Measurements from ENCODE around the gene SGTA. TPM values are rescaled to one million over a fixed set of nuclear protein-coding genes. Genes with fewer than 3 reads are reported as not detected.

Gene SGTA
- total and polyA plus RNA-seq, 3 experiments from 2014 or later, result 39.7 to 93.9 (median 87.8) TPM

GRCh38 chr19:2807379-2808128 lies 24.5 kb upstream of the SGTA start:
- H3K27ac ChIP-seq (ENCODE audit: low read depth, low read length), result no peak overlapping the region
- ChIA-PET POLR2A (no interaction called here), CTCF (interaction anchor here (1.0 kb wide), 1 partner anchor 10 kb away, joined by 3 read pairs; no protein-coding TSS in a partner anchor)
- no peaks in the 10 kb centered on the region for H3K36me3 ChIP-seq (ENCODE audit: insufficient read depth, low read length)
- Mint-ChIP-seq H3K4me3 (no peak overlapping the region), H3K36me3 (peaks cover 3 to 51% (median 10%) of the 10 kb centered on the region in 3 donors), H3K4me1 (peaks cover 0 to 3% (median 0%) of the 10 kb centered on the region in 3 donors), H3K9me3 (no peaks in the 10 kb centered on the region), H3K27ac (no peak overlapping the region), H3K27me3 (peaks cover 0 to 2% of the 10 kb centered on the region in 2 donors)
- H3K4me1 ChIP-seq (ENCODE audit: insufficient read depth, low read length), result no peaks in the 10 kb centered on the region
- no peak for DNase-seq
- no peaks in the 10 kb centered on the region for H3K27me3 ChIP-seq (ENCODE audit: insufficient read depth, low read length, poor library complexity, severe bottlenecking)
- no peaks in the 10 kb centered on the region for H3K9me3 ChIP-seq (ENCODE audit: low read length)
- H3K4me3 ChIP-seq (ENCODE audit: low read length), result no peak overlapping the region

GRCh38 chr19:2806736-2807378 lies 23.8 kb upstream of the SGTA start:
- Histone ChIP-seq H3K27ac (ENCODE audit: low read depth, low read length) (no peak overlapping the region), H3K4me1 (ENCODE audit: insufficient read depth, low read length) (no peaks in the 10 kb centered on the region), H3K27me3 (ENCODE audit: insufficient read depth, low read length, poor library complexity, severe bottlenecking) (no peaks in the 10 kb centered on the region), H3K4me3 (ENCODE audit: low read length) (no peak overlapping the region), H3K9me3 (ENCODE audit: low read length) (no peaks in the 10 kb centered on the region), H3K36me3 (ENCODE audit: insufficient read depth, low read length) (no peaks in the 10 kb centered on the region)
- Mint-ChIP-seq H3K36me3 (peaks cover 3 to 51% (median 12%) of the 10 kb centered on the region in 3 donors), H3K27ac (no peak overlapping the region), H3K4me3 (no peak overlapping the region), H3K4me1 (peaks cover 0 to 5% (median 0%) of the 10 kb centered on the region in 3 donors), H3K9me3 (no peaks in the 10 kb centered on the region), H3K27me3 (peaks cover 0 to 2% of the 10 kb centered on the region in 2 donors)
- POLR2A ChIA-PET, result no interaction called here
- CTCF ChIA-PET, result interaction anchor here (1.0 kb wide), 1 partner anchor 9 kb away, joined by 3 read pairs; no protein-coding TSS in a partner anchor
- DNase-seq, result no peak

- H3K36me3 Mint-ChIP-seq, result peaks cover 3 to 56% (median 12%) of the 10 kb centered on the region in 3 donors
- CTCF ChIA-PET, result interaction anchor here (0.6 kb wide), 1 partner anchor 59 kb away, joined by 3 read pairs; no protein-coding TSS in a partner anchor
- H3K4me3 ChIP-seq (ENCODE audit: low read length), result no peak overlapping the region
- H3K27ac ChIP-seq (ENCODE audit: low read depth, low read length), result no peak overlapping the region
- no peaks in the 10 kb centered on the region for H3K4me1 ChIP-seq (ENCODE audit: insufficient read depth, low read length)
- no peak overlapping the region for H3K4me3 Mint-ChIP-seq
- H3K27me3 ChIP-seq (ENCODE audit: insufficient read depth, low read length, poor library complexity, severe bottlenecking), result no peaks in the 10 kb centered on the region
- H3K4me1 Mint-ChIP-seq, result peaks cover 0 to 5% (median 0%) of the 10 kb centered on the region in 3 donors
- POLR2A ChIA-PET, result no interaction called here
- H3K36me3 ChIP-seq (ENCODE audit: insufficient read depth, low read length), result no peaks in the 10 kb centered on the region
- peaks cover 0 to 2% of the 10 kb centered on the region in 2 donors for H3K27me3 Mint-ChIP-seq
- DNase-seq, result no peak
- peak overlapping the region in 1 of 8 donors; percentile 46 for H3K27ac Mint-ChIP-seq
- no peaks in the 10 kb centered on the region for H3K9me3 Mint-ChIP-seq
- H3K9me3 ChIP-seq (ENCODE audit: low read length), result no peaks in the 10 kb centered on the region
Observed at GRCh38 chr19:2805991-2806649, 23.0 kb upstream of the SGTA start.

- H3K27me3 ChIP-seq (ENCODE audit: insufficient read depth, low read length, poor library complexity, severe bottlenecking), result no peaks in the 10 kb centered on the region
- no peaks in the 10 kb centered on the region for H3K9me3 ChIP-seq (ENCODE audit: low read length)
- Mint-ChIP-seq H3K27me3 (peaks cover 0 to 2% of the 10 kb centered on the region in 2 donors), H3K27ac (no peak overlapping the region), H3K4me1 (peaks cover 0 to 5% (median 0%) of the 10 kb centered on the region in 3 donors), H3K4me3 (no peak overlapping the region), H3K9me3 (no peaks in the 10 kb centered on the region), H3K36me3 (peaks cover 3 to 59% (median 12%) of the 10 kb centered on the region in 3 donors)
- H3K36me3 ChIP-seq (ENCODE audit: insufficient read depth, low read length), result no peaks in the 10 kb centered on the region
- no peak for DNase-seq
- H3K4me1 ChIP-seq (ENCODE audit: insufficient read depth, low read length), result no peaks in the 10 kb centered on the region
- H3K4me3 ChIP-seq (ENCODE audit: low read length), result no peak overlapping the region
- ChIA-PET POLR2A (no interaction called here), CTCF (interaction anchor here (0.6 to 2.3 kb wide), 2 partner anchors 14 to 59 kb away, joined by 3 to 11 read pairs; partner anchors contain the start of gene ZNF554)
- H3K27ac ChIP-seq (ENCODE audit: low read depth, low read length), result no peak overlapping the region
Observed at GRCh38 chr19:2805261-2805900, 22.3 kb upstream of the SGTA start.

- DNase-seq, result peak in 1 of 5 donors; percentile 41
- POLR2A ChIA-PET, result no interaction called here
- Histone ChIP-seq H3K4me1 (ENCODE audit: insufficient read depth, low read length) (no peaks in the 10 kb centered on the region), H3K9me3 (ENCODE audit: low read length) (no peaks in the 10 kb centered on the region), H3K4me3 (ENCODE audit: low read length) (no peak overlapping the region), H3K27me3 (ENCODE audit: insufficient read depth, low read length, poor library complexity, severe bottlenecking) (no peaks in the 10 kb centered on the region), H3K27ac (ENCODE audit: low read depth, low read length) (no peak overlapping the region), H3K36me3 (ENCODE audit: insufficient read depth, low read length) (no peaks in the 10 kb centered on the region)
- H3K27me3 Mint-ChIP-seq, result peaks cover 0 to 2% of the 10 kb centered on the region in 2 donors
- no peaks in the 10 kb centered on the region for H3K9me3 Mint-ChIP-seq
- CTCF ChIA-PET, result interaction anchor here (1.3 to 2.3 kb wide), 2 partner anchors 15 to 271 kb away, joined by 3 to 11 read pairs; partner anchors contain the start of gene ZNF554
- H3K4me1 Mint-ChIP-seq, result peaks cover 0 to 5% (median 0%) of the 10 kb centered on the region in 3 donors
- no peak overlapping the region for H3K4me3 Mint-ChIP-seq
- no peak overlapping the region for H3K27ac Mint-ChIP-seq
- peaks cover 3 to 59% (median 12%) of the 10 kb centered on the region in 3 donors for H3K36me3 Mint-ChIP-seq
Observed at GRCh38 chr19:2804156-2805004, 21.3 kb upstream of the SGTA start.

- Mint-ChIP-seq H3K27me3 (peaks cover 0 to 2% of the 10 kb centered on the region in 2 donors), H3K27ac (no peak overlapping the region), H3K9me3 (no peaks in the 10 kb centered on the region), H3K36me3 (peaks cover 0 to 57% (median 6%) of the 10 kb centered on the region in 3 donors), H3K4me3 (no peak overlapping the region), H3K4me1 (peaks cover 0 to 5% (median 0%) of the 10 kb centered on the region in 3 donors)
- Histone ChIP-seq H3K27me3 (ENCODE audit: insufficient read depth, low read length, poor library complexity, severe bottlenecking) (no peaks in the 10 kb centered on the region), H3K27ac (ENCODE audit: low read depth, low read length) (no peak overlapping the region), H3K9me3 (ENCODE audit: low read length) (no peaks in the 10 kb centered on the region), H3K4me1 (ENCODE audit: insufficient read depth, low read length) (no peaks in the 10 kb centered on the region), H3K4me3 (ENCODE audit: low read length) (no peak overlapping the region), H3K36me3 (ENCODE audit: insufficient read depth, low read length) (no peaks in the 10 kb centered on the region)
- POLR2A ChIA-PET, result interaction anchor here (0.8 kb wide), 1 partner anchor 18 kb away, joined by 4 read pairs; the partner anchor contains the start of gene THOP1
- CTCF ChIA-PET, result interaction anchor here (1.3 to 2.3 kb wide), 2 partner anchors 16 to 272 kb away, joined by 3 to 11 read pairs; partner anchors contain the start of gene ZNF554
- no peak for DNase-seq
Observed at GRCh38 chr19:2803486-2804155, 20.5 kb upstream of the SGTA start.
